BLaER1 (cell line): ENCODE measurements around the gene GTF3C2.

Experiments used
- H3K27ac ChIP-seq: shearing (Covaris generic); formaldehyde crosslinking; 2 replicates; pipeline ENCODE4 v1.8.1; 2022
- H3K27me3 ChIP-seq: shearing (Covaris generic); formaldehyde crosslinking; 2 replicates; pipeline ENCODE4 v1.8.1; 2022
- H3K36me3 ChIP-seq: shearing (Covaris generic); formaldehyde crosslinking; 2 replicates; pipeline ENCODE4 v1.8.1; 2022
- H3K4me1 ChIP-seq: shearing (Covaris generic); formaldehyde crosslinking; 2 replicates; pipeline ENCODE4 v1.8.1; 2022
- H3K4me2 ChIP-seq: shearing (Covaris generic); formaldehyde crosslinking; 2 replicates; pipeline ENCODE4 v1.8.1; 2022
- H3K4me3 ChIP-seq: shearing (Covaris generic); formaldehyde crosslinking; 2 replicates; pipeline ENCODE4 v1.8.1; 2022
- H3K9ac ChIP-seq: shearing (Covaris generic); formaldehyde crosslinking; 2 replicates; pipeline ENCODE4 v1.8.1; 2022
- H3K9me3 ChIP-seq: shearing (Covaris generic); formaldehyde crosslinking; 2 replicates; pipeline ENCODE4 v1.8.1; 2022
- H4K20me1 ChIP-seq: shearing (Covaris generic); formaldehyde crosslinking; 2 replicates; pipeline ENCODE4 v1.8.1; 2022
- Cebpa-rat ChIP-seq: shearing (Covaris generic); IDR thresholded peaks from 2 replicates; pipeline ENCODE4 v1.8.1; 2022

The GTF3C2 gene

GRCh38 chr2:27284996-27285395 lies 71.6 kb downstream of the GTF3C2 start:
- no peak overlapping the region for H3K4me3 ChIP-seq
- H3K9ac ChIP-seq = no peak overlapping the region
- no peaks in the 10 kb centered on the region for H3K9me3 ChIP-seq
- no peaks in the 10 kb centered on the region for H4K20me1 ChIP-seq
- no peak overlapping the region for H3K27ac ChIP-seq
- no peaks in the 10 kb centered on the region for H3K27me3 ChIP-seq
- H3K36me3 ChIP-seq = no peaks in the 10 kb centered on the region
- peaks cover 24% of the 10 kb centered on the region for H3K4me1 ChIP-seq
- TF ChIP-seq Cebpa-rat = no peak
- H3K4me2 ChIP-seq = no peak overlapping the region

GRCh38 chr2:27282892-27283291 lies 73.7 kb downstream of the GTF3C2 start:
- H3K9me3 ChIP-seq = no peaks in the 10 kb centered on the region
- TF ChIP-seq Cebpa-rat = no peak
- no peak overlapping the region for H3K4me3 ChIP-seq
- H4K20me1 ChIP-seq = no peaks in the 10 kb centered on the region
- no peaks in the 10 kb centered on the region for H3K27me3 ChIP-seq
- H3K27ac ChIP-seq = no peak overlapping the region
- no peaks in the 10 kb centered on the region for H3K36me3 ChIP-seq
- no peak overlapping the region for H3K9ac ChIP-seq
- H3K4me1 ChIP-seq = peaks cover 16% of the 10 kb centered on the region
- H3K4me2 ChIP-seq = no peak overlapping the region

- no peak for TF ChIP-seq Cebpa-rat
- peaks cover 16% of the 10 kb centered on the region for H3K4me1 ChIP-seq
- H3K9ac ChIP-seq = peak within 1 kb of the TSS; percentile 63; the same call in 1 of the 2 replicates
- no peaks in the 10 kb centered on the region for H3K9me3 ChIP-seq
- H3K27ac ChIP-seq = no peak within 1 kb of the TSS
- H3K36me3 ChIP-seq = no peaks in the 10 kb centered on the region
- no peaks in the 10 kb centered on the region for H3K27me3 ChIP-seq
- peak within 1 kb of the TSS; percentile 48 for H3K4me2 ChIP-seq
- H4K20me1 ChIP-seq = no peaks in the 10 kb centered on the region
- H3K4me3 ChIP-seq = no peak within 1 kb of the TSS
Measured at GRCh38 chr2:27281855-27282559, 74.6 kb downstream of the GTF3C2 start, which contains the start of gene TRIM54. Gene TRIM54, plus strand, starts transcription at chr2:27282429. Its CDS starts 303 bp downstream, at chr2:27282732.

DNA sequence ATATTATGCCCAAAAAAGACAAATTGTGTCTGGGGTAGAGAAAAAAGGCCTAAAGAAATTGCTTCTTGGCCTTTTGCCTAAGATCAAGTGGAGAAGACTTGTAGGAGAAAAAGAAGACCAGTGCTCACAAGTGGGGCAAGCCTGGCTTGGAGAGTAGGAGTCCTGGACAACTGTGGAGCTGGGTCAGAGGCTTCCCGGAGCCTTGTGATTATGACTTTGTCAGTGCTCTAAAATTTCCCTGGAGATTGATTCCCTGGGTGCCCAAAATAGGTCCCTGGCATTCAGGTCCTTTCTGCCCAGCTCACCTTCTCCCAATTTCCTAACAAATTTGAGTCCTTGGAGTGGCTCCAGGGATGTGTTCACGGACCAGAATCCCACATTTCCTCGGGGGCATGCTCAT lies 75.1 kb downstream of the GTF3C2 start:
- peak overlapping the region; percentile 63; the same call in 1 of the 2 replicates for H3K9ac ChIP-seq
- no peaks in the 10 kb centered on the region for H3K9me3 ChIP-seq
- H3K27me3 ChIP-seq = no peaks in the 10 kb centered on the region
- no peak for TF ChIP-seq Cebpa-rat
- no peak overlapping the region for H3K4me2 ChIP-seq
- no peaks in the 10 kb centered on the region for H3K36me3 ChIP-seq
- H4K20me1 ChIP-seq = no peaks in the 10 kb centered on the region
- no peak overlapping the region for H3K4me3 ChIP-seq
- H3K27ac ChIP-seq = no peak overlapping the region
- H3K4me1 ChIP-seq = peaks cover 16% of the 10 kb centered on the region

GRCh38 chr2:27280826-27281225 lies 75.7 kb downstream of the GTF3C2 start:
- no peaks in the 10 kb centered on the region for H3K36me3 ChIP-seq
- peaks cover 16% of the 10 kb centered on the region for H3K4me1 ChIP-seq
- H3K27ac ChIP-seq = no peak overlapping the region
- H3K27me3 ChIP-seq = no peaks in the 10 kb centered on the region
- no peak overlapping the region for H3K4me3 ChIP-seq
- H3K9me3 ChIP-seq = no peaks in the 10 kb centered on the region
- H3K4me2 ChIP-seq = no peak overlapping the region
- TF ChIP-seq Cebpa-rat = no peak
- no peak overlapping the region for H3K9ac ChIP-seq
- no peaks in the 10 kb centered on the region for H4K20me1 ChIP-seq

GRCh38 chr2:27278010-27278409 lies 78.6 kb downstream of the GTF3C2 start:
- H3K4me1 ChIP-seq = peaks cover 16% of the 10 kb centered on the region
- H3K27ac ChIP-seq = no peak overlapping the region
- no peaks in the 10 kb centered on the region for H3K9me3 ChIP-seq
- H3K36me3 ChIP-seq = no peaks in the 10 kb centered on the region
- H3K4me3 ChIP-seq = no peak overlapping the region
- no peaks in the 10 kb centered on the region for H4K20me1 ChIP-seq
- no peaks in the 10 kb centered on the region for H3K27me3 ChIP-seq
- no peak for TF ChIP-seq Cebpa-rat
- no peak overlapping the region for H3K4me2 ChIP-seq
- H3K9ac ChIP-seq = no peak overlapping the region
